K562 (cell line): Measurements from ENCODE around the gene RIMKLA. TPM values are rescaled to one million over a fixed set of nuclear protein-coding genes. Genes with fewer than 3 reads are reported as not detected.

Experiments used
- ATAC-seq: fragments of 200-7000 bp; cut with Tn5 transposase; 3 replicates; pipeline ENCODE4 v1.9.1; 2020; ENCODE audit warnings: moderate library complexity
- BruUV-seq: library from RNA; stranded (reverse); fragments of 400-500 nt; replicated peaks from 2 replicates; lab custom pipeline; 2021; lab: Mats Ljungman, UMichigan
- CTCF ChIA-PET: fragments of 300-600 bp; formaldehyde crosslinking; extraction: SDS; loops from one replicate; lab custom pipeline; 2021; ENCODE audit warnings: low intra/inter-chr PET ratio; lab: Yijun Ruan, JAX
- POLR2A ChIA-PET: fragments of 300-600, 350-650 bp; sonication (Branson Sonifier 250); formaldehyde crosslinking; extraction: SDS; loops from one replicate; lab custom pipeline; 2021; ENCODE audit warnings: antibody characterized with exemption, inconsistent platforms; lab: Yijun Ruan, JAX
- DNase-seq, 4 experiments: peaks; one replicate each; pipeline versions ENCODE4 v3.0.0 to v3.0.0-alpha.2; 2011 to 2018; ENCODE audit warnings: low spot score in 3 of 4, mixed read lengths in 3 of 4; ENCODE audit errors: extremely low read depth in 1 of 4
- FAIRE-seq: peaks from 2 replicates; lab custom pipeline; 2011; peaks lifted over from hg19 to GRCh38; lab: Jason Lieb, UNC
- H2AFZ ChIP-seq: 2 replicates; pipeline ENCODE4 v1.6.0; 2011; ENCODE audit warnings: low read depth, low read length, control low read depth, inconsistent platforms
- H3K27ac ChIP-seq: fragments of 200-600 bp; 3 replicates; pipeline ENCODE4 v1.8.0; 2011; ENCODE audit warnings: low read depth, mild to moderate bottlenecking, control low read depth, inconsistent platforms, low read length, moderate library complexity, mixed read lengths; ENCODE audit errors: extremely low read depth
- H3K27me3 ChIP-seq, 2 experiments: fragments of 300-600 bp in 1 of 2; 2 replicates in 1 of 2; 3 replicates in 1 of 2; pipeline versions ENCODE4 v1.6.0 to v1.8.0; 2011; ENCODE audit warnings: inconsistent platforms in 2 of 2, low read length in 2 of 2, mild to moderate bottlenecking in 1 of 2, mixed read lengths in 1 of 2, moderate library complexity in 1 of 2; ENCODE audit not compliant: control insufficient read depth in 2 of 2, insufficient read depth in 2 of 2
- H3K36me3 ChIP-seq: fragments of 300-600 bp; 3 replicates; pipeline ENCODE4 v1.8.0; 2011; ENCODE audit warnings: mild to moderate bottlenecking, low read length, inconsistent platforms; ENCODE audit not compliant: control insufficient read depth, insufficient read depth
- H3K4me1 ChIP-seq, 2 experiments: fragments of 200-600 bp in 1 of 2; replicated peaks in 1 of 2; 2 replicates in 1 of 2; 3 replicates in 1 of 2; pipeline versions ENCODE4 v1.5.1 to v1.8.0; 2011; ENCODE audit warnings: inconsistent platforms in 2 of 2, low read length in 2 of 2, mild to moderate bottlenecking in 1 of 2, mixed read lengths in 1 of 2, moderate library complexity in 1 of 2; ENCODE audit not compliant: control insufficient read depth in 2 of 2, insufficient read depth in 2 of 2
- H3K4me2 ChIP-seq: 2 replicates; pipeline ENCODE4 v1.6.1; 2011; ENCODE audit warnings: low read length, control low read depth, inconsistent platforms, mixed read lengths; ENCODE audit not compliant: insufficient read depth
- H3K4me3 ChIP-seq: fragments of 200-600 bp; sonication (generic), shearing (Covaris generic); 2 replicates; pipeline ENCODE4 v1.5.1; 2016; ENCODE audit warnings: control low read depth, inconsistent platforms
- H3K79me2 ChIP-seq: fragments of 200-600 bp; 3 replicates; pipeline ENCODE4 v1.8.0; 2011; ENCODE audit warnings: low read length, inconsistent platforms; ENCODE audit not compliant: control insufficient read depth, insufficient read depth
- H3K9ac ChIP-seq, 2 experiments: 2 replicates each; pipeline versions ENCODE4 v1.6.0 to v1.6.1; 2011; ENCODE audit warnings: low read depth in 2 of 2, low read length in 2 of 2, control low read depth in 1 of 2, inconsistent platforms in 1 of 2, mild to moderate bottlenecking in 1 of 2, mixed read lengths in 1 of 2; ENCODE audit not compliant: insufficient read depth in 1 of 2
- H3K9me1 ChIP-seq: one replicate; pipeline ENCODE4 v1.6.0; 2011; ENCODE audit warnings: inconsistent platforms, mild to moderate bottlenecking, low read length, moderate library complexity; ENCODE audit not compliant: control insufficient read depth, insufficient read depth
- H3K9me3 ChIP-seq: replicated peaks from 2 replicates; pipeline ENCODE4 v1.5.1; 2011; ENCODE audit warnings: low read depth, low read length, inconsistent platforms; ENCODE audit not compliant: control insufficient read depth, insufficient read depth
- H4K20me1 ChIP-seq: replicated peaks from 2 replicates; pipeline ENCODE4 v1.6.1; 2011; ENCODE audit warnings: low read length, inconsistent platforms, mixed read lengths; ENCODE audit not compliant: control insufficient read depth, insufficient read depth
- DPF2 ChIP-seq: fragments of 450-650 bp; IDR thresholded peaks from 2 replicates; pipeline ENCODE4 v1.6.1; 2016
- MBD2 ChIP-seq: sonication (generic); IDR thresholded peaks from 2 replicates; pipeline ENCODE4 v1.6.1; 2016; ENCODE audit warnings: low read depth, borderline replicate concordance
- ZNF239 ChIP-seq: fragments of 250-450 bp; sonication (Bioruptor Pico); IDR thresholded peaks from 2 replicates; pipeline ENCODE4 v1.4.0; 2020; ENCODE audit warnings: mild to moderate bottlenecking
- ZNF407 ChIP-seq: fragments of 450-650 bp; IDR thresholded peaks from 2 replicates; pipeline ENCODE4 v1.6.1; 2016; ENCODE audit warnings: low read depth
- WGBS: fragments of 100-300 bp; shearing (Covaris generic); methylation state at CpG from one replicate; pipeline ENCODE4 v1.1.6; 2016; ENCODE audit warnings: low coverage, mixed read lengths; ENCODE audit not compliant: insufficient coverage; ENCODE audit errors: missing lambda C conversion rate; 5-methylcytosine and 5-hydroxymethylcytosine counted together
- in situ Hi-C: fragments of 300-500 bp; cut with MboI; formaldehyde crosslinking; loops from 4 replicates; pipeline ENCODE4 v1.15.0; 2018; ENCODE audit warnings: inconsistent platforms, mixed read lengths
- intact Hi-C: fragments of 100-400 bp; cut with micrococcal nuclease; formaldehyde crosslinking; loops from 2 replicates; pipeline ENCODE4 v1.14.2; 2022
- polyA plus RNA-seq, 8 experiments: library from polyadenylated mRNA; depleted of rRNA in 4 of 8; stranded (reverse) in 5 of 8; unstranded in 3 of 8; fragments of >200 nt; fragmentation: Nextera tagmentation in 2 of 8; fragmentation: Illumina TruSeq in 1 of 8; extraction: Ambion mirVana in 2 of 8; extraction: Trizol in 1 of 8; gene quantifications; 2 replicates each; pipeline versions ENCODE4 v1.2.1 to v1.2.3, GENCODE V29; 2011 to 2014; ENCODE audit warnings: inconsistent platforms in 1 of 8, missing spikeins in 1 of 8
- total RNA-seq, 7 experiments: library from RNA; depleted of rRNA in 6 of 7; stranded (reverse); fragments of >200 nt in 6 of 7; fragmentation: Illumina TruSeq in 2 of 7; extraction: Trizol in 2 of 7; gene quantifications; 2 replicates each; pipeline versions ENCODE4 v1.2.1 to v1.2.3, GENCODE V29; 2011 to 2021; ENCODE audit warnings: low replicate concordance in 1 of 7

The RIMKLA gene
- total and polyA plus RNA-seq, 9 of the 15 experiments (the other 6 are each of a cell fraction or from before 2014, with no cell fraction given): 0.02 TPM; not detected in 8

- POLR2A ChIA-PET: interaction anchor here (0.9 kb wide), 1 partner anchor 11 kb away, joined by 3 read pairs; no protein-coding TSS in a partner anchor
- Histone ChIP-seq H2AFZ (no peak overlapping the region), H3K27me3 (peaks cover 13 to 22% of the 10 kb centered on the region in 2 experiments; a peak in 4 of 5 replicates), H3K4me1 (no peaks in the 10 kb centered on the region), H3K27ac (no peak overlapping the region), H4K20me1 (no peaks in the 10 kb centered on the region), H3K9ac (no peak overlapping the region), H3K4me3 (no peak overlapping the region), H3K4me2 (no peak overlapping the region), H3K9me1 (no peaks in the 10 kb centered on the region), H3K9me3 (no peaks in the 10 kb centered on the region), H3K36me3 (no peaks in the 10 kb centered on the region), H3K79me2 (no peaks in the 10 kb centered on the region)
- DNase-seq (no peak), FAIRE-seq (no peak), ATAC-seq (no peak)
- CTCF ChIA-PET: no interaction called here
- BruUV-seq: no TSS peak
- intact Hi-C loops: no loop called here
- WGBS: 2% methylated on average over 4 of the region's 4 CpGs
- no peak for TF ChIP-seq DPF2
- no peak for TF ChIP-seq ZNF239 (CRISPR knock-in tag)
- TF ChIP-seq ZNF407: no peak
- TF ChIP-seq MBD2: no peak
- TF ChIP-seq, all 486 proteins: peak for 0
- in situ Hi-C loops: no loop called here
Observed at GRCh38 chr1:42432714-42433113, 52.1 kb downstream of the RIMKLA start.
